Uterus (tissue), 2 donors: ENCODE measurements around the gene ERFL.

Experiments used
- POLR2A ChIP-seq, 2 donors: fragments of 450-650 bp; IDR thresholded peaks; one replicate each; pipeline ENCODE4 v1.6.1; 2016; ENCODE audit warnings: antibody characterized with exemption in 2 of 2, mild to moderate bottlenecking in 1 of 2, moderate library complexity in 1 of 2
- TF ChIP-seq, protein P1 (sequence below), 4 experiments: fragments of 200-600 bp in 2 of 4; fragments of 450-650 bp in 2 of 4; sonication (generic) in 2 of 4; IDR thresholded peaks; one replicate each; pipeline ENCODE4 v1.5.1; 2016 to 2019; ENCODE audit warnings: antibody characterized with exemption in 4 of 4, mild to moderate bottlenecking in 2 of 4, moderate library complexity in 1 of 4

DNA sequence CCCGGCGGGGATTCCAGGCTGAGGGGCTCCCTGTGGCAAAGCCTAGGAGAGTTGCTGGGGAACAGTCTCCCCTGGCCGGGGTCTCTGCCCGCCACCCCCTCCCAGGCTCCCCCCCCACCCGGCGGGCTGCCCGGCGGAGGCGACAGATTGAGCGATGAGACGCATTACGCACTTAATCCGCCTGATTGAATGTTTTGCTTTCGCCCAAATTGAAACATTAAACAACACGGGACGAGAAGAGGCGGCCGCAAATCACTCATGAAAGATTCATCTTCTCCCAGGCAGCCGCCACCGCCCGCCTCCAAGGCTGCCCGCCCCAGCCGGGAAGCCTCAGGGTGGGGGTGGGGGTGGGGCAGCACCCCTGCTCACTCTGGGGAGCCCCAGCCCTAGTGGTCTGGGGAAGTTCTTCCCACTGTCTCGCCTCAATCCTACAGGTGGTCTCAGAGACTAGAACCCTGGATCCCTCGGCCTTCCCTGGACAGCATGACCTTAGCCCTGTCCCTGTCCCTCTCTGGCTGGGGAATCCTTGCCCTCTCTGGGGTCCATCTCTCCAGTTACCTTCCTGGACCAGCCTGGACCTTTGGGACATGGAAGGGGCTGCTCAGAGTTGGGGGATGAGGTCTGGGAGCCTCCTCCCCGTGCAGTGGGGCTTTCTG is 7.6 kb upstream of the ERFL start:
- TF ChIP-seq POLR2A (IDR thresholded peaks at IDR 0.05): no peak
- TF ChIP-seq, protein P1, sequence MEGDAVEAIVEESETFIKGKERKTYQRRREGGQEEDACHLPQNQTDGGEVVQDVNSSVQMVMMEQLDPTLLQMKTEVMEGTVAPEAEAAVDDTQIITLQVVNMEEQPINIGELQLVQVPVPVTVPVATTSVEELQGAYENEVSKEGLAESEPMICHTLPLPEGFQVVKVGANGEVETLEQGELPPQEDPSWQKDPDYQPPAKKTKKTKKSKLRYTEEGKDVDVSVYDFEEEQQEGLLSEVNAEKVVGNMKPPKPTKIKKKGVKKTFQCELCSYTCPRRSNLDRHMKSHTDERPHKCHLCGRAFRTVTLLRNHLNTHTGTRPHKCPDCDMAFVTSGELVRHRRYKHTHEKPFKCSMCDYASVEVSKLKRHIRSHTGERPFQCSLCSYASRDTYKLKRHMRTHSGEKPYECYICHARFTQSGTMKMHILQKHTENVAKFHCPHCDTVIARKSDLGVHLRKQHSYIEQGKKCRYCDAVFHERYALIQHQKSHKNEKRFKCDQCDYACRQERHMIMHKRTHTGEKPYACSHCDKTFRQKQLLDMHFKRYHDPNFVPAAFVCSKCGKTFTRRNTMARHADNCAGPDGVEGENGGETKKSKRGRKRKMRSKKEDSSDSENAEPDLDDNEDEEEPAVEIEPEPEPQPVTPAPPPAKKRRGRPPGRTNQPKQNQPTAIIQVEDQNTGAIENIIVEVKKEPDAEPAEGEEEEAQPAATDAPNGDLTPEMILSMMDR (IDR thresholded peaks at IDR 0.05): no peak
